ENCODE results near the gene ROBO3. TPM values are rescaled to one million over a fixed set of nuclear protein-coding genes. Genes with fewer than 3 reads are reported as not detected.

Gene ROBO3
- total and polyA plus RNA-seq, 12 donors, result 1.7 to 87.4 (median 19.1) TPM

DNA sequence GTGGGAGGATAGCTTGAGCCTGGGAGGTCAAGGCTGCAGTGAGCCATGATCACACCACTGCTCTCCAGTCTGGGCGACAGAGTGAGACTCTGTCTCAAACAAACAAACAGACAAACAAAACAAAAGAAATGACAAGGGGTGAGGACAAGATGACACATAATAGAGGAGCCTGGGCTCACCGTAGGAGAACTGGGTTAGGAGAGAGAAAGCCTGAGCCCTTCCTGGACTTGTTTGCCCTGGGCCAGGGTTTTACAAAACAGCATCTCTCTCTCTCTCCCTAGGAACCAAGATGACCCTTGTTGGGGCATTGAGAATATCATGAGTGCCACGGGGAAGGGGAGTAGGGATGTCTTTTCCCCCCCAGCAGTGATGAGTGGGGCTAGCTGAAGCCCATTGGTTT is 15.7 kb downstream of the ROBO3 start:
- Histone ChIP-seq H3K4me1 (replicated peaks in 1 of 2) (peaks cover 9 to 17% of the 10 kb centered on the region in 2 donors), H3K9me3 (replicated peaks in 1 of 3) (no peaks in the 10 kb centered on the region), H3K27ac (peak overlapping the region in 1 of 5 donors; percentile 0), H3K36me3 (replicated peaks in 1 of 2) (no peaks in the 10 kb centered on the region), H3K4me3 (no peak overlapping the region), H3K27me3 (no peaks in the 10 kb centered on the region)
- WGBS, 4 donors, result 74 to 84% (median 77%) methylated on average over 3 of the region's 3 CpGs
- intact Hi-C loops (cut with DNase I), result no loop called here
- TF ChIP-seq, protein P1, sequence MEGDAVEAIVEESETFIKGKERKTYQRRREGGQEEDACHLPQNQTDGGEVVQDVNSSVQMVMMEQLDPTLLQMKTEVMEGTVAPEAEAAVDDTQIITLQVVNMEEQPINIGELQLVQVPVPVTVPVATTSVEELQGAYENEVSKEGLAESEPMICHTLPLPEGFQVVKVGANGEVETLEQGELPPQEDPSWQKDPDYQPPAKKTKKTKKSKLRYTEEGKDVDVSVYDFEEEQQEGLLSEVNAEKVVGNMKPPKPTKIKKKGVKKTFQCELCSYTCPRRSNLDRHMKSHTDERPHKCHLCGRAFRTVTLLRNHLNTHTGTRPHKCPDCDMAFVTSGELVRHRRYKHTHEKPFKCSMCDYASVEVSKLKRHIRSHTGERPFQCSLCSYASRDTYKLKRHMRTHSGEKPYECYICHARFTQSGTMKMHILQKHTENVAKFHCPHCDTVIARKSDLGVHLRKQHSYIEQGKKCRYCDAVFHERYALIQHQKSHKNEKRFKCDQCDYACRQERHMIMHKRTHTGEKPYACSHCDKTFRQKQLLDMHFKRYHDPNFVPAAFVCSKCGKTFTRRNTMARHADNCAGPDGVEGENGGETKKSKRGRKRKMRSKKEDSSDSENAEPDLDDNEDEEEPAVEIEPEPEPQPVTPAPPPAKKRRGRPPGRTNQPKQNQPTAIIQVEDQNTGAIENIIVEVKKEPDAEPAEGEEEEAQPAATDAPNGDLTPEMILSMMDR (IDR thresholded peaks at IDR 0.05), result no peak
- TF ChIP-seq POLR2A (IDR thresholded peaks at IDR 0.05), result no peak
- peak in 1 of 7 donors; percentile 29 for DNase-seq

DNA sequence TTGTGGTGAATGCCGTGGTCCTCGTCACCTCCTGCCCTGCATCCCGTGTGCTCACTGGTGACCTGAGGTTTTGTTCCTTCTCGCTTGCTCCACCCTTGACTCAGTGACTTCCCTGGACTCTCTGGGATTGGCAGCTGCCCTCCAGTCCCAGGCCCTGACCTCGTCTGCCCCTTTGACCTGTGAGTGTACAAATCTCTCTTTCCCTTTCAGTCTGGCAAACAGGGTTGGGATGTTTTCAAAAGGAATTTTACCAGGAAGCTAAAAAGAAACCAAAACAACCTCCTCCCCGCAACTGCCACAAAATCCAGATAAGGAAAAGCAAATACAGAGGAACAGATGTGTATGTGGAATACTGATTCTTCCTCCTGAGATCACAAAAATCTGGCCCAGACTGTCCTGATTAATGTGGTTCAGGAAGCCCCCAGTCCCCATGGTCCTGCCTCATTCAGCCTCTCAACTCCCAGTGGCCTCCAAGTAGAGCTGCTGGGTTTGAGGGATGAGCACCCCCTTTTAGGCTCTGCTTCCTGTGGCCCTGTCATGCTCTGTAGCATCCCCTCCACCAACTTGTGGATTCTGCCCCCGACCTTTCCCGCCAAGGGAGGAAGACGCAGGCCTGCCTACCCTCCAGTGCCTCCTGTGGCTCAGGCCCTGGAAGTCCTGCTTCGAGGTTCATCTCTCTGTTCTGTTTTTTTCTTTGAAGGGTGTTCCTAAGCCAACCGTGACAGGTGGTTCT is 17.3 kb downstream of the ROBO3 start:
- Histone ChIP-seq H3K27me3 (no peaks in the 10 kb centered on the region), H3K4me3 (no peak overlapping the region), H3K27ac (peak overlapping the region in 4 of 5 donors; percentile 3 to 83 (median 39)), H3K36me3 (replicated peaks in 1 of 2) (no peaks in the 10 kb centered on the region), H3K9me3 (replicated peaks in 1 of 3) (no peaks in the 10 kb centered on the region), H3K4me1 (replicated peaks in 1 of 2) (peaks cover 0 to 16% of the 10 kb centered on the region in 2 donors)
- TF ChIP-seq, protein P1 (IDR thresholded peaks at IDR 0.05), result no peak
- TF ChIP-seq POLR2A (IDR thresholded peaks at IDR 0.05), result no peak
- intact Hi-C loops (cut with DNase I), result no loop called here
- WGBS, 4 donors, result 52 to 64% (median 61%) methylated on average over 10 to 11 of the region's 11 CpGs
- DNase-seq, result peak in 5 of 7 donors; percentile 14 to 80 (median 75)

DNA sequence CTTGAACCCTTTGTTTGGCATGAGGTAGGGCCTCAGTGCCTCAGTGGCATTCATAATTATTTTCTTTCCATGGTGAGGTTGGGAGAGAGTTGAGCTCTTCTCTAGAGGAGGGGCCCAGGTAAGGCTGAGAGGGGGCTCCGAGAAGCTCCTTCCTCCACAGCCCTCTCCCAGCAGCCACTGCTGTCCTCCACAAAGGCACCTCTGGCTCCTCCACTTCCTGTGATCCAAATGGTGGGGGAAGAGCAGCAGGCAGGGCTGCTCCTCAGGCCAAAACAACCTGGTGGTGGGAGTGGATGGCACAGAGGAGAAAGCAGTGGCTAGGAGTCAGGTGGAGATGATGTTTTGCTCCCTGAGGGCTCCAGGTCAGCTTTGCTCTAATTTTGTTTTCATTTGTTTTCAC is 19.1 kb downstream of the ROBO3 start:
- H3K27ac ChIP-seq, result peak overlapping the region in 1 of 5 donors; percentile 75
- intact Hi-C loops (cut with DNase I), result no loop called here
- no peak for DNase-seq
- H3K9me3 ChIP-seq (replicated peaks in 1 of 3), result no peaks in the 10 kb centered on the region
- H3K4me1 ChIP-seq (replicated peaks in 1 of 2), result peaks cover 4 to 16% of the 10 kb centered on the region in 2 donors
- 40 to 100% (median 95%) methylated on average over 1 of the region's 1 CpG for WGBS, 4 donors
- H3K27me3 ChIP-seq, result no peaks in the 10 kb centered on the region
- H3K4me3 ChIP-seq, result no peak overlapping the region
- no peaks in the 10 kb centered on the region for H3K36me3 ChIP-seq (replicated peaks in 1 of 2)
- no peak for TF ChIP-seq POLR2A (IDR thresholded peaks at IDR 0.05)
- TF ChIP-seq, protein P1 (IDR thresholded peaks at IDR 0.05), result no peak

DNA sequence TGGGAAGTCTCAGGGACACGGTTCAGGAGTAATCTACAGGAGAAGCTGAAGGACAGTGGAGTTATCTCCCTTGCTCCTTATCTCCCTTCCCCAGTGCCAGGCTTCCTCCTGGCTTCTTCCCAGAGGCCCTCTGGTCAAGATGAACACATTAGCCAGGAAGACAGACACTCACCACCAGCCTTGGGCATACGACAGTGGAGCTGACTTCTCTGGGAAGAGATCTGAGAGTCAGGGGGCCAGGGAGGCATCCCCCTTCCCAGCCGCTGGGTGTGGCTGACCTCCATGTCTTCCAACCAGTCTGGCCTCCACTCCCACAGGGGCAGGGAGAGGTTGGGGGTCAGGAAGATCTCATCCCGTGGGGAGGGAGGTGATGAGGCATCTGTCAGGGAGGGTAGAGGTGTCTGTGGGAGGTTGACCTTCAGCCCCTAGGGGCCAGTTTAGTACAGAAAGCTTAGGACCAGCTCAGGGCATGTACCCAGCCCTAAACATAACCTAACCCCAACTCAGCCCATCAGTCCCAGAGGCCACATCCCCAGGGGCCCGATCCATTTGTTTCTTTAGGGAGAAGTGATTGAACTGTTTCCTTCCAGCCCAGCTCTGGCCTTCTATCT is 19.7 kb downstream of the ROBO3 start:
- peak in 6 of 7 donors; percentile 51 to 72 (median 61) for DNase-seq
- intact Hi-C loops (cut with DNase I), result no loop called here

More for the DNA sequence above, 19.7 kb downstream of the ROBO3 start:
- 44 to 60% (median 53%) methylated on average over 5 of the region's 5 CpGs for WGBS, 4 donors
- Histone ChIP-seq H3K27ac (peak overlapping the region in 1 of 5 donors; percentile 75), H3K4me3 (no peak overlapping the region), H3K4me1 (replicated peaks in 1 of 2) (peaks cover 4 to 16% of the 10 kb centered on the region in 2 donors), H3K36me3 (replicated peaks in 1 of 2) (no peaks in the 10 kb centered on the region), H3K9me3 (replicated peaks in 1 of 3) (no peaks in the 10 kb centered on the region), H3K27me3 (no peaks in the 10 kb centered on the region)
- no peak for TF ChIP-seq POLR2A (IDR thresholded peaks at IDR 0.05)
- TF ChIP-seq, protein P1 (IDR thresholded peaks at IDR 0.05), result no peak
